HG02943 (cell line): Measurements from ENCODE around the gene CLDN22.

Source experiments
- ATAC-seq: cut with Tn5 transposase; IDR thresholded peaks from one replicate; pipeline ENCODE4 v1.9.1; 2021; ENCODE audit warnings: mild to moderate bottlenecking, low read depth, moderate library complexity; ENCODE audit not compliant: unreplicated experiment

Gene CLDN22

DNA sequence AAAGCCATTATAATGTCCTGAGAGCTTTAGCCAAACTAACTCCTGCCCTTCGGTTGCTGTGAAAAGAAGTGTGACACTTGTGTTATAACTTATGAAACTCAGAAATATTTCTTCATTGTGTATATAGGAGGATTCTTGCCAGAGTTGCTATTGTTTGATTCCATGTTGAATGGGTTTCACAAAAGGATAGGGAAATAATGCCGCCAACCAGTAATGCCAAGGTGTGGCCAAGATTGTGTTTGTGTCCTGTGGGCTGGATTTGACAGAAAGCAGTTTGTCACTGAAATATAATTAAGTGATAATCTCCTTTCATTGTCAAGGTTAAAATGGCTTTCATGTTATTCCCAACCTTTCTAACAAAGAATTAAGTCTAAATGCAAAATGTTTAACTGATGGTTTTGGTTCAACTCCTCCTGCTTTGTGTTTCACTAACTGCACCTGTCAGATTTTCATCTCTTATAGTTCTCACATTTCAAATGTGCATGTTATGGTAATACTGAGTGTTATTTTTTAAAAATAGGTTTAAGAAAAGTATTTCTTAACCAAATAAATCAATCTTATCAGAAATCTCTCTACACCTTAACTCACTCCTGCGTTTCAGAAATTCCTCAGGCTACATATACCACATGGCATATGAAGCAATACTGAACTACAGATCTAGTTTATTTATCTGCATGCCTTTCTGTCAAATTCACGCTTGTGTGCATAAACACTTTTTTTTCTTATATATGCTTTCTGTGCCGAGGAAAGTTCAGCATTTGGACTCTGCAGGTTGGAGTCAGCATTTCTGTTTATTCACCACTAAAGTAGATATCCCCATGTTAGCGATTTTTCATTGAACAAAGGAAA is at the start of gene CLDN22:
CLDN22 (minus strand) TSS at position 66 of the 849 bp plus-strand sequence; CDS start at position 8, 58 bp downstream.
- ATAC-seq = no peak

GRCh38 chr4:183369073-183369472 is 49.0 kb upstream of the CLDN22 start:
- ATAC-seq = no peak

DNA sequence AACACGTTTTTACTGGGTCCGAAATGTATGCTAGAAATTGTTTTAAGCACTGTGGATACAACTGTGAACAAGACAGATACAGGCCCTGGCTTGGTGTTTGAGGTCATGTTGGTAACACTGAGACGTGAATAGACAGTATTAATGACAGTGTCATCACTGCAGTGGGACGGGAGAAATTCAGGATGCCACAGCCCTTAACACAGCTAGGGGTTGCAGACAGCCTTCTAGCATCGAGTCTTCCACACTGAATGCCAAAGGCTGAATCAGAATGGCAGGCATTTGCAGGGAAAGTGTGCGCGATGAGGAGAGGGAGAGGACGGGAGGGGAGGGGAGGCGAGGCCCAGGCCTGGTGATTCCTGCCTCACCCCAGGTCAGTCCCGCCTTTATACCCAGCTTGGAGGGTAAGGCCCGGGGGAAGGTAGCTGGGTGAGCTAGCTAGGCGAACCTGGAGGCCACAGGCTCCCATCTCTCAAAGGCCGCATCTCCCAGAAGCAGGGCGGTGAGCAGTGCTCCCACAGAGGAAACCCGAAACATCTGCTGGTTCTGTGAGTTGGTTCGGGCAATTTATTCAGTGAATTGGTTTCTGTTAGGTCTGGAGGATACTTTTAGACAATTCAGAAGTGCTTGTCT is 46.2 kb upstream of the CLDN22 start:
- ATAC-seq = no peak

GRCh38 chr4:183364025-183364424 is 43.9 kb upstream of the CLDN22 start:
- ATAC-seq = no peak

DNA sequence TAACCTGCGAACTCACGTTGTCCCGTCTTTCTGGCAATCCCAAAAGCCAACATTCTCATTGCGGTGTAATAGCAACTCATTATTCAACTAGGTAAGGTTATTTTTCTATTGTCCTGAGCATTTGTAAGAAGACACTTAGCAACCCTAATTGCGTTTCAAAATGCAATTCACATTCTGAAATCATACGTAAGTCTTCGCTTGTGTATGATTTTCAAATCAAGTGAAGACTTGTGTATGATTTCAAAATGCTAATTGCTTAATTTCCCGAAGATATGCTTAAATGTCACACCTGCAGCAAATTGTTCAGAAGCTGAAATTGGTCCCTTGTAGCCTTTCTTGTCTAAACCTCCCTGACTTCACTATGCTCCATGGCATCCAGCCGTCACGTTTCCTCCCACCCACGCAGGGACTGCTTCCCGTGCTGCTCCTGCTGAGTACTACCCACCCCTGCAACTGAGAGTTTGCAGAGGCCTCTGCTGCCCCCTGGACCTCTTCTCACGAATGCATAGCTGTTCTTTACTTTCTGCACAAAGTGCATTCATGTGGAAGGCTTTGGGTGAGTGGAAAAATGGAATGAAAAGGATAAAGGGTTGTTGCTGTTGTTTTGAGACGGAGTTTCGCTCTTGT is 43.0 kb upstream of the CLDN22 start:
- ATAC-seq = no peak

- no peak for ATAC-seq
Measured at GRCh38 chr4:183362036-183362435, 42.0 kb upstream of the CLDN22 start.

DNA sequence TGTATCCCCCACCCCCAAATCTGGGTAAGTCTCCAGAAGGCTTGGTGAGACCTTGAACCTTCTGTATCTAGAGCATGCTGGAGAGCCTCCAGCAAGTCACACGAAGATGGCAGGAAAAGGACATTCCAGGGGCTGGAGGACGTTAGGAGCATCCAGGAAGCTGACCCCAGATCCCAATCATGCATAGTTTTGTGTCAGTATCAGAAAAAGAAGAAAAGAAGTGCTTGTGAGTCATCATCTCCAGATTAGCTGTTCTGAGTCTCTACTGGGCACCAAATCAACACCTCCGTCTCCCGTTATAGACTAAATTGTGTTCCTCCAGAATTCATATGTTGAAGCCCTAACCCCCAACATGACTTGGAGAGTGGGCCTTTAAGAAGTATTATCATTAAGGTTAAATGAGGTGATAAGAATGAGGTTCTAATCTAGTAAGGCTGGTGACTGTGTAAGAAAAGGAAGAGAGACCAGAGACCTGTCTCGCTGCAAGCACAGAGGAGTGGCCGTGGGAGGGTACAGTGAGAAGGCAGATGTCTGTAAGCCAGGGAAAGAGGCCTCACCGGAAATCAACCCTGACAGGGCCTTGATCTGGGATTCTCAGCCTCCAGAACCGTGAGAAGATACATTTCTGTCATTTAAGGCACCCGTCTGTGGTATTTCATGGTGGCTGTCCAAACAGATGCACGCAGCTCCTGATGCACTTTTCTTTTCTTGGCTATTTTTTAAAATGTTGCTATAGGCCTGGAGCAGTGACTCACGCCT is 40.3 kb upstream of the CLDN22 start:
- ATAC-seq = no peak

GRCh38 chr4:183358215-183358755 is 38.2 kb upstream of the CLDN22 start:
- ATAC-seq = no peak

DNA sequence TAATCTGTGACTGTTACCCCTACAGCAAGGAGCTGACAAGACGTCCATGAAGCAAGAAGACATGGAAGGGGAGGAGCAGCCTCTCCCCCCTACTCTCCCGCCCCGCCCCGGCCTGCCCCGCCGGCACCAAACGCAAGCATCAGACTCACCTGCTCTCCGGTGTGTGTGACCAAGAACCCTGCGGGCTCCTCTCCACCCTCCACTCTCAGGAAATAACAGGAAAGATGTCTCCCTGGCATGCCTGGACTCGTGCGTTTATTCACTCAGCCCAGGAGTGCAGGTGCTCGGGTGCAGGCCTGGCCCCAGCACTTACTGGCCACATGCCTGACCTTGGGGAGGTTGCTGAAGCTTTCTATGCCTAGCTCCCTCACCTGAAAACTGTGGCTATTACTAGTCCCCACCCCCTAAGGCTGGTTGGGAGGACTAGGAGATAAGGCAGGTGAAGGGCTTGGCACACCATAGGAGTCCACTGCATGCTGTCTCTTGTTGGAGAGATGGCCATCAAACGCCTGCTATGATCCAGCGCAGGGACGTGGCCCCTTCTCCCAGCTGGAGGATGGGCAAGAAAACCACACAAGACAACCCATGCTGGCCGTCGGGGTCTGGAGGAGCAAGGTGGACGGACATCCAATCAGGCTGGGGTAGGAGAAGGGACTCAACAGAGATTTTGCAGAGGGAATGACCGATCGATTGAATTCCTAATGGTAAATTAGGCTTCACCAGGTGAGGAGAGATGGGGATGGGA is 37.0 kb upstream of the CLDN22 start:
- ATAC-seq = no peak

GRCh38 chr4:183356173-183356830 is 36.2 kb upstream of the CLDN22 start:
- no peak for ATAC-seq

DNA sequence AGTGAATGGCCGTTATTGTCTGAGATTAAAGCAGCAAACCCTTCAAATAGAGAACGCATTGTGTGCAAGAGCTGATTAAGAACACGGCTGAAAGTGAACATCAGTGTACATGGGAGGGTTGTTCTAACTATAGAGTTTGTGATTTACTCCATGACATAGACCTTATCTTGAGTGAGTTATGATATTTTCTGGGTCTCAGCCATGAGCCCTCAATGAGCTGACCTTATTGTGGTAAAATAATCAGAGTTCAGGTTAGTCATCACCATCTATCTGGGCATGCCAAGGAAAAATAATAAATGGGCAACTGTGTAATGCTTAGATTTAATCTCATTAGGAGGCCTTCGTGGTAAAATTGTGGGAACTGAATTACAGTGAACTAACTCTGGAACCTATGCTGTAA is 35.3 kb upstream of the CLDN22 start:
- ATAC-seq = no peak

- no peak for ATAC-seq
Measured at GRCh38 chr4:183354219-183354618, 34.1 kb upstream of the CLDN22 start.

GRCh38 chr4:183353557-183353956 is 33.5 kb upstream of the CLDN22 start:
- no peak for ATAC-seq

DNA sequence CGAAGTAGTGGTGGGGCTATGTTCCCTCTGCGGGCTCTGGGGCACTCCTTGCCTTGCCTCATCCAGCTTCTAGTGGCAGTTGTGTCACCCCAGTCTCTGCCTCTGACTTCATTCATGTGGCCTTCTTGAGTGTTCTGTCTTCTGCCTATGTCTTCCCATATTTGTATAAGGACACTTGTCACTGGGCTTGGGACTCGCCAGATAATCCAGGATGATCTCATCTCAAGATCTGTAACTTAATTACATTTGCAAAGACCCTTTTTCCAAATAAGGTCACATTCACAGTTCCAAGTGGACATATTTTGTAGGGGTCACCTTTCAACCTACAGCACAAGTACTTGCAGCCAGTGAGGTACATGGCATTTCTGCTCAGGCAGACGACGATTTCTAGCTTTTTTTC is 32.5 kb upstream of the CLDN22 start:
- no peak for ATAC-seq

GRCh38 chr4:183350317-183351071 is 30.4 kb upstream of the CLDN22 start:
- no peak for ATAC-seq

DNA sequence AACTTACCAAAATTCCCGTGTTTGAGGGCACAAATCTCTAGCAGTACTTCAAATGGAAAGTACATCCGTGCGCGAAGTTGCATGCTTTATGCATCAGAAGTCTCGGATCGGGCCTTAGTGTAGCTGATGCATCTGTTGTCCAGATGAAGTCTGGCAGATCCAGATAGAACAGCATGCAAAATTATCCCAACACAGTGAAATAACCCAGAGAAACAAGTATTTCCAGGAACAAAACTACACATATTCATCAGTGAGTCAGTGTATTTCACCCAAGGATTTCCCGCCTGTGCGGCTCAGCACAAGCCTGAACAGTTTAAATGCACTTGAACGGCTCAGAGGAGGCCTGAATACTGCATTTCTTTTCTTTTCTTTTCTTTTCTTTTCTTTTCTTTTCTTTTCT is 29.6 kb upstream of the CLDN22 start:
- ATAC-seq = no peak

DNA sequence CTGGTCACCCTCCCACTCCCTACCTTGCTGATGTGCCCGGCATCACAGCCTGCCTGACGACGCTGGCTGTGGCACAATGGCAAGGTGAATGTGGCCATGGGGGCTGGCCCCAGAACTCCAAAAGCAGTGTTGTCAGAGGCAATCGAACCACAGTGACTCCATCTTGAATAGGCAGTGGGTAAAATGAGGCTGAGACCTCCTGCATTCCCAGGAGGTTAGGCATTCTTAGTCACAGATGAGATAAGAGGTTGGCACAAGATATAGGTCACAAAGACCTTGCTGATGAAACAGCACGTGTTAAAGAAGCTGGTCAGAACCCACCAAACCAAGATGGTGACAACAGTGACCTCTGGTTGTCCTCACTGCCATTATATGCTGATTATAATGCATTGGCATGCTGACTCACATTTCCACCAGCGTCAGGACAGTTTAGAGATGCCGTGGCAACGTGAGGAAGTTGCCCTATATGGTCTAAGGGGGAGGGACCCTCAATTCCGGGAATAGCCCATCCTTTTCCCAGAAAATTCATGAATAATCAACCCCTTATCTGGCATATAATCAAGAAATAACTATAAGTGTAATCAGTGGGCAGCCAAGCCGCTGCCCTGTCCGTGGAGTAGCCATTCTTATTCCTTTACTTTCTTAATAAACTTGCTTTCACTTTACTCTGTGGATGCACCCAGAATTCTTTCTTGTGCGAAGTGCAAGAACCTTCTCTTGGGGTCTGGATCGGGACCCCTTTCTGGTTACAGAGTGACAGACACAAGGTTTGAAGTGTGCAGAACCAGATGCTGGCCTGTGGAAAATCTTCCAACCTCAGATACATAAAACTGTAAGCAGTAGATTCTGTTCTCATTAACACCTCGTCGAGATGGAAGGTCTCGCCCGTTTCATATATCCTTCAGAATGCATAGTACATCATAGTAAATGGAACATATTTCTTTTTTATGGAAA is 28.9 kb upstream of the CLDN22 start:
- no peak for ATAC-seq

GRCh38 chr4:183348136-183348535 is 28.1 kb upstream of the CLDN22 start:
- ATAC-seq = no peak
